A549 (cell line): ENCODE data around the gene PIP5K1B. TPM values are rescaled to one million over a fixed set of nuclear protein-coding genes. Genes with fewer than 3 reads are reported as not detected.
A peak's percentile ranks its signal among the peaks of the same experiment; 100 is the strongest.

Experiments used
- ATAC-seq, 2 experiments: fragments of 200-7000 bp in 1 of 2; fragments of >200 bp in 1 of 2; cut with Nextera tagmentation in 1 of 2; cut with Tn5 transposase in 1 of 2; 3 replicates each; pipeline versions ENCODE4 v1.8.0 to v1.9.1; 2018 to 2020; ENCODE audit warnings: mild to moderate bottlenecking in 1 of 2, moderate library complexity in 1 of 2
- CTCF ChIA-PET: fragments of 300-600 bp; sonication (Branson Sonifier 250); formaldehyde crosslinking; extraction: SDS; loops from one replicate; lab custom pipeline; 2021; ENCODE audit warnings: antibody characterized with exemption, inconsistent platforms; lab: Yijun Ruan, JAX
- POLR2A ChIA-PET: fragments of 350-600 bp; formaldehyde crosslinking; extraction: SDS; loops from one replicate; lab custom pipeline; 2021; ENCODE audit warnings: antibody characterized with exemption, inconsistent platforms; lab: Yijun Ruan, JAX
- DNase-seq, 2 experiments: peaks; one replicate each; pipeline versions ENCODE4 v3.0.0 to v3.0.0-alpha.2; 2011 to 2016; ENCODE audit warnings: low read depth in 1 of 2, low spot score in 1 of 2
- FAIRE-seq: peaks from 2 replicates; lab custom pipeline; 2011; peaks lifted over from hg19 to GRCh38; lab: Jason Lieb, UNC
- H3K27ac ChIP-seq, 2 experiments: fragments of >200 bp; sonication (Bioruptor Twin); formaldehyde crosslinking; 3 replicates each; pipeline ENCODE4 v1.5.1; 2016 to 2017
- H3K4me1 ChIP-seq: fragments of >200 bp; sonication (Bioruptor Twin); formaldehyde crosslinking; 3 replicates; pipeline ENCODE4 v1.6.1; 2016
- H3K4me2 ChIP-seq: fragments of >200 bp; sonication (Bioruptor Twin); formaldehyde crosslinking; 3 replicates; pipeline ENCODE4 v1.6.1; 2016
- H3K4me3 ChIP-seq: fragments of >200 bp; sonication (Bioruptor Twin); formaldehyde crosslinking; 3 replicates; pipeline ENCODE4 v1.5.1; 2016
- H3K9me3 ChIP-seq: fragments of >200 bp; sonication (Bioruptor Twin); formaldehyde crosslinking; 3 replicates; pipeline ENCODE4 v1.6.1; 2016
- BCL3 ChIP-seq: fragments of >200 bp; sonication (Bioruptor Twin); formaldehyde crosslinking; IDR thresholded peaks from 3 replicates; pipeline ENCODE4 v1.6.1; 2016
- BHLHE40 ChIP-seq: IDR thresholded peaks from 2 replicates; pipeline ENCODE4 v1.6.1; 2012; ENCODE audit warnings: low read depth, low read length, inconsistent platforms
- CBX8 ChIP-seq: fragments of 200-600 bp; sonication (generic); IDR thresholded peaks from 2 replicates; pipeline ENCODE4 v1.6.1; 2016
- CEBPB ChIP-seq, 2 experiments: fragments of >200 bp in 1 of 2; sonication (Bioruptor Twin) in 1 of 2; formaldehyde crosslinking in 1 of 2; IDR thresholded peaks; 2 replicates each; pipeline ENCODE4 v1.6.1; 2012 to 2016
- CHD2 ChIP-seq: fragments of 150-350 bp; IDR thresholded peaks from 2 replicates; pipeline ENCODE4 v1.6.1; 2014; ENCODE audit warnings: low read length; ENCODE audit not compliant: partially characterized antibody
- ELK1 ChIP-seq: fragments of 150-350 bp; IDR thresholded peaks from 2 replicates; pipeline ENCODE4 v1.6.1; 2014; ENCODE audit warnings: low read depth, mild to moderate bottlenecking, low read length
- ESRRA ChIP-seq: fragments of 150-350 bp; IDR thresholded peaks from 2 replicates; pipeline ENCODE4 v1.6.1; 2014; ENCODE audit warnings: mild to moderate bottlenecking, low read length, borderline replicate concordance
- FOSB ChIP-seq: fragments of 250-450 bp; sonication (Bioruptor Pico); IDR thresholded peaks from 2 replicates; pipeline ENCODE4 v1.5.0; 2020; ENCODE audit warnings: mild to moderate bottlenecking, moderate library complexity
- FOSL2 ChIP-seq, 2 experiments: fragments of 450-650 bp in 1 of 2; fragments of >200 bp in 1 of 2; sonication (Bioruptor Twin) in 1 of 2; formaldehyde crosslinking; IDR thresholded peaks; 2 replicates each; pipeline versions ENCODE4 v1.5.0 to v1.6.1; 2016 to 2020; ENCODE audit warnings: mild to moderate bottlenecking in 1 of 2, moderate library complexity in 1 of 2
- GATA3 ChIP-seq: IDR thresholded peaks from 2 replicates; pipeline ENCODE4 v1.6.1; 2012; ENCODE audit warnings: borderline replicate concordance
- HEYL ChIP-seq: fragments of 250-450 bp; sonication (Bioruptor Pico); IDR thresholded peaks from 2 replicates; pipeline ENCODE4 v1.8.0; 2021; ENCODE audit warnings: mild to moderate bottlenecking, moderate library complexity
- HOXB13 ChIP-seq: fragments of 250-450 bp; sonication (Bioruptor Pico); IDR thresholded peaks from 2 replicates; pipeline ENCODE4 v1.5.0; 2020; ENCODE audit warnings: low read depth, mild to moderate bottlenecking, moderate library complexity
- MAFK ChIP-seq: fragments of 450-650 bp; IDR thresholded peaks from 2 replicates; pipeline ENCODE4 v1.6.1; 2014; ENCODE audit not compliant: partially characterized antibody
- MAZ ChIP-seq: fragments of 150-350 bp; IDR thresholded peaks from 2 replicates; pipeline ENCODE4 v1.6.1; 2014; ENCODE audit warnings: antibody characterized with exemption, low read depth, low read length, borderline replicate concordance
- NPAS2 ChIP-seq: fragments of 250-450 bp; sonication (Bioruptor Pico); IDR thresholded peaks from 2 replicates; pipeline ENCODE4 v1.8.0; 2022; ENCODE audit warnings: mild to moderate bottlenecking, moderate library complexity, borderline replicate concordance
- PBX3 ChIP-seq: IDR thresholded peaks from 2 replicates; pipeline ENCODE4 v1.6.1; 2012
- POLR2A ChIP-seq: IDR thresholded peaks from 2 replicates; pipeline ENCODE4 v1.6.1; 2012; ENCODE audit warnings: mild to moderate bottlenecking, low read length
- RFX5 ChIP-seq: fragments of 450-650 bp; IDR thresholded peaks from 2 replicates; pipeline ENCODE4 v1.7.1; 2014; ENCODE audit warnings: antibody characterized with exemption, mild to moderate bottlenecking, moderate library complexity
- SMC3 ChIP-seq: fragments of >200 bp; sonication (Bioruptor Twin); formaldehyde crosslinking; IDR thresholded peaks from 3 replicates; pipeline ENCODE4 v1.6.1; 2018; ENCODE audit warnings: inconsistent platforms
- TP53 ChIP-seq: fragments of 250-450 bp; sonication (Bioruptor Pico); IDR thresholded peaks from 2 replicates; pipeline ENCODE4 v1.5.0; 2021; ENCODE audit warnings: mild to moderate bottlenecking, moderate library complexity
- USF2 ChIP-seq: fragments of 450-650 bp; IDR thresholded peaks from 2 replicates; pipeline ENCODE4 v1.6.1; 2014; ENCODE audit warnings: antibody characterized with exemption
- ZFP36 ChIP-seq: fragments of 450-650 bp; IDR thresholded peaks from 2 replicates; pipeline ENCODE4 v1.6.1; 2014; ENCODE audit warnings: borderline replicate concordance; ENCODE audit not compliant: partially characterized antibody
- ZNF302 ChIP-seq: fragments of 250-450 bp; sonication (Bioruptor Pico); IDR thresholded peaks from 2 replicates; pipeline ENCODE4 v1.9.0; 2021; ENCODE audit warnings: inconsistent platforms, mild to moderate bottlenecking, moderate library complexity
- ZSCAN20 ChIP-seq: fragments of 250-450 bp; sonication (Bioruptor Pico); IDR thresholded peaks from 2 replicates; pipeline ENCODE4 v1.8.0; 2022; ENCODE audit warnings: mild to moderate bottlenecking, moderate library complexity
- WGBS: methylation state at CpG from one replicate; pipeline ENCODE4 v1.1.6; 2017; ENCODE audit errors: missing lambda C conversion rate; 5-methylcytosine and 5-hydroxymethylcytosine counted together
- polyA plus RNA-seq, 4 experiments: library from polyadenylated mRNA; depleted of rRNA in 3 of 4; stranded (reverse); fragments of >200 nt; fragmentation: RNase III in 1 of 4; extraction: RNeasy Plus Mini Kit Qiagen cat#74134 plus additional on column Dnase treatment in 1 of 4; gene quantifications; 2 replicates in 3 of 4; 3 replicates in 1 of 4; pipeline ENCODE4 v1.2.3, GENCODE V29; 2011 to 2017
- TF ChIP-seq, protein P1 (sequence below): fragments of 250-450 bp; sonication (Bioruptor Pico); IDR thresholded peaks from 2 replicates; pipeline ENCODE4 v1.5.0; 2020; ENCODE audit warnings: low read depth, mild to moderate bottlenecking, moderate library complexity
- TF ChIP-seq, protein P2 (sequence below): fragments of 250-450 bp; sonication (Bioruptor Pico); IDR thresholded peaks from 2 replicates; pipeline ENCODE4 v1.5.0; 2021; ENCODE audit warnings: mild to moderate bottlenecking, moderate library complexity, borderline replicate concordance

Gene PIP5K1B
- polyA plus RNA-seq, 2 of the 4 experiments (the other 2 are of a cell fraction) = not detected

DNA sequence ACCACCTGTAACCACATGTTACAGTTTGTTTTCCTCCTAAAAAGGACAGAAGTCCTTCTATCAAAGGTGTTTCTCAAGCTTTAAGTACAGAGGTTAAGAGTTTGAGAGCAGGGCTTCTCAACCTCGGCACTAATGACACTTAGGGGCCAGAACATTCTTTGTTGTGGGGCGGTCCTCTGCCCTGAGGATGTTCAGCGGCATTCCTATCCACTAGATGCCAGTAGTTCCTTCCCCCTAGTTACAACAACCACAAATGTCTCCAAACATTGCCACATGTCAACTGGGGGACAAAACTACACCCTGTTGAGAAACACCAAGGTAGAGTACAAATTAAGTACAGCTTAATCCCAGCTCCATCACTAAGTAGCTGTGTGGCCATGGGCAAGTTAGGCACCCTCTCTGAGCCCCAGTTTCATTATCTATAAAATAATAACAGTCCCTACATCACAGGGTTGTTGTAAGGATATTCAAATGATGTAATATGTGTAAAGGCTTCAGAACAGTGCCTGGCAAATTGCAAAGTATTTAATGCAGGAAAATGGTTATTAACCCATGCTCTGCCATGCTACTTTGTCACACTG, 44.6 kb downstream of the PIP5K1B start:
- H3K4me2 ChIP-seq = no peak overlapping the region
- POLR2A ChIA-PET = no interaction called here
- H3K27ac ChIP-seq = no peak overlapping the region
- DNase-seq = no peak
- CTCF ChIA-PET = no interaction called here
- no peak for FAIRE-seq
- H3K4me3 ChIP-seq = no peak overlapping the region
- no peaks in the 10 kb centered on the region for H3K4me1 ChIP-seq
- ATAC-seq = 0 out of 6 replicates have a peak, but pooled peaks of 1 of the 2 experiments have one; percentile 50
- H3K9me3 ChIP-seq = no peaks in the 10 kb centered on the region
- WGBS = 11% methylated on average over 3 of the region's 3 CpGs
- TF ChIP-seq, protein P1, sequence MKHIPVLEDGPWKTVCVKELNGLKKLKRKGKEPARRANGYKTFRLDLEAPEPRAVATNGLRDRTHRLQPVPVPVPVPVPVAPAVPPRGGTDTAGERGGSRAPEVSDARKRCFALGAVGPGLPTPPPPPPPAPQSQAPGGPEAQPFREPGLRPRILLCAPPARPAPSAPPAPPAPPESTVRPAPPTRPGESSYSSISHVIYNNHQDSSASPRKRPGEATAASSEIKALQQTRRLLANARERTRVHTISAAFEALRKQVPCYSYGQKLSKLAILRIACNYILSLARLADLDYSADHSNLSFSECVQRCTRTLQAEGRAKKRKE = no peak
- no peak for TF ChIP-seq ZSCAN20 (CRISPR knock-in tag)
- no peak for TF ChIP-seq POLR2A
- TF ChIP-seq ZFP36 = peak; percentile 25

DNA sequence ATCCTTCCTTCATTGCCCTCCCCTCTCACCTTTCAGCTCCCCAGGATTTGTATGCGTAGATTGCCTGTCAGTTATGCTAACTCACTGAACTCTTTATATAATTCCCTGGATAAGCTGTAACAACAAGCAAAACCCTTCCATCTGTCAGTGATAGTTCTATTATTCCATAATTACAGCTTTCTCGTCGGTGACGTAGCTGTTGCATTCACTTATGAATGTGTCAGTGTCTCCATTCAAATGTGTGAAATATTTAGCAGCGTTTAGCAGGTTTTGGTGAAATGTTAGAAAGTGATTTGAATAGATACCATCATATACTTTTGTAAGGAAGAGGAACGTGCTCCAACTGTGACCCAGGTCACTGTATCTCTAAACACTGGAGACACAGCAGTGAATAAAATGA, 45.2 kb downstream of the PIP5K1B start:
- no peak overlapping the region for H3K27ac ChIP-seq
- ChIA-PET CTCF (no interaction called here), POLR2A (no interaction called here)
- no peak for ATAC-seq
- H3K4me1 ChIP-seq = no peaks in the 10 kb centered on the region
- no peak overlapping the region for H3K4me2 ChIP-seq
- H3K4me3 ChIP-seq = no peak overlapping the region
- no peak for FAIRE-seq
- WGBS = 37% methylated on average over 6 of the region's 6 CpGs
- H3K9me3 ChIP-seq = no peaks in the 10 kb centered on the region
- no peak for DNase-seq
- TF ChIP-seq TP53 (CRISPR knock-in tag) = no peak
- no peak for TF ChIP-seq HEYL
- no peak for TF ChIP-seq CEBPB (IDR thresholded peaks at IDR 0.05)
- no peak for TF ChIP-seq RFX5
- no peak for TF ChIP-seq HOXB13 (CRISPR knock-in tag)
- TF ChIP-seq BCL3 = no peak
- no peak for TF ChIP-seq ZNF302
- no peak for TF ChIP-seq FOSL2 (IDR thresholded peaks at IDR 0.05)
- no peak for TF ChIP-seq FOSL2 (CRISPR knock-in tag; IDR thresholded peaks at IDR 0.05)
- TF ChIP-seq NPAS2 (CRISPR knock-in tag) = no peak
- TF ChIP-seq, protein P2, sequence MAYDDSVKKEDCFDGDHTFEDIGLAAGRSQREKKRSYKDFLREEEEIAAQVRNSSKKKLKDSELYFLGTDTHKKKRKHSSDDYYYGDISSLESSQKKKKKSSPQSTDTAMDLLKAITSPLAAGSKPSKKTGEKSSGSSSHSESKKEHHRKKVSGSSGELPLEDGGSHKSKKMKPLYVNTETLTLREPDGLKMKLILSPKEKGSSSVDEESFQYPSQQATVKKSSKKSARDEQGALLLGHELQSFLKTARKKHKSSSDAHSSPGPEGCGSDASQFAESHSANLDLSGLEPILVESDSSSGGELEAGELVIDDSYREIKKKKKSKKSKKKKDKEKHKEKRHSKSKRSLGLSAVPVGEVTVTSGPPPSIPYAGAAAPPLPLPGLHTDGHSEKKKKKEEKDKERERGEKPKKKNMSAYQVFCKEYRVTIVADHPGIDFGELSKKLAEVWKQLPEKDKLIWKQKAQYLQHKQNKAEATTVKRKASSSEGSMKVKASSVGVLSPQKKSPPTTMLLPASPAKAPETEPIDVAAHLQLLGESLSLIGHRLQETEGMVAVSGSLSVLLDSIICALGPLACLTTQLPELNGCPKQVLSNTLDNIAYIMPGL (CRISPR knock-in tag) = no peak
- TF ChIP-seq FOSB (CRISPR knock-in tag) = no peak
- TF ChIP-seq ELK1 = no peak
- no peak for TF ChIP-seq CBX8
- TF ChIP-seq, all 56 proteins: peak for 0

- H3K9me3 ChIP-seq = no peaks in the 10 kb centered on the region
- 29% methylated on average over 4 of the region's 4 CpGs for WGBS
- TF ChIP-seq ZSCAN20 (CRISPR knock-in tag) (no peak), MAZ (no peak), CBX8 (no peak), ESRRA (no peak), BHLHE40 (no peak), USF2 (no peak), SMC3 (no peak), CHD2 (no peak), MAFK (no peak), HOXB13 (CRISPR knock-in tag) (no peak), GATA3 (no peak), PBX3 (no peak)
- TF ChIP-seq, protein P1 = no peak
- TF ChIP-seq, all 56 proteins: peak for 0
- FAIRE-seq (no peak), ATAC-seq (no peak), DNase-seq (no peak)
- Histone ChIP-seq H3K27ac (no peak overlapping the region), H3K4me2 (no peak overlapping the region), H3K4me1 (no peaks in the 10 kb centered on the region), H3K4me3 (no peak overlapping the region)
- CTCF ChIA-PET = interaction anchor here (0.5 kb wide), 1 partner anchor 50 kb away, joined by 3 read pairs; no protein-coding TSS in a partner anchor
- POLR2A ChIA-PET = no interaction called here
Measured at GRCh38 chr9:68750786-68751185, 45.7 kb downstream of the PIP5K1B start.
